ENCODE data around the gene SCN5A.

DNA sequence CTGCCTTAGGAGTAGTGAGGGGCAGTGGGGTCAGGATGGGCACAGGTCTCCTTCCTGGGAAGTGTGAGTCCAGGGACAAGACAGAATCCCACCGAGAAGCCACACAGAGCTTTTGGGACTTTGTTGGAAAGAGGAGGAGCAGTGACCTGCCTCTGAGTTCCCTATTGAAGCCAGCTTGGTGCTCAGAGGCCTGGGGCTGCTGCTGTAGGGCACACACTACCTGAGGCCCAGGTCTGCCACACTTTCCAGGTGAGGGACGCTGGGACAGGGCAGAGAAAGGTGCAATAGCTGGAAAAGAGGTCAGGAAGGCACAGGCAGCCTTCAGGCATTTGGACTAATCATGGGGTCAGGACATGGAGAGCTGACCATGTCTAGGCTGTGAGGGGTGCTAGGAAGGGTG lies 67.7 kb downstream of the SCN5A start:
- TF ChIP-seq, protein P1, sequence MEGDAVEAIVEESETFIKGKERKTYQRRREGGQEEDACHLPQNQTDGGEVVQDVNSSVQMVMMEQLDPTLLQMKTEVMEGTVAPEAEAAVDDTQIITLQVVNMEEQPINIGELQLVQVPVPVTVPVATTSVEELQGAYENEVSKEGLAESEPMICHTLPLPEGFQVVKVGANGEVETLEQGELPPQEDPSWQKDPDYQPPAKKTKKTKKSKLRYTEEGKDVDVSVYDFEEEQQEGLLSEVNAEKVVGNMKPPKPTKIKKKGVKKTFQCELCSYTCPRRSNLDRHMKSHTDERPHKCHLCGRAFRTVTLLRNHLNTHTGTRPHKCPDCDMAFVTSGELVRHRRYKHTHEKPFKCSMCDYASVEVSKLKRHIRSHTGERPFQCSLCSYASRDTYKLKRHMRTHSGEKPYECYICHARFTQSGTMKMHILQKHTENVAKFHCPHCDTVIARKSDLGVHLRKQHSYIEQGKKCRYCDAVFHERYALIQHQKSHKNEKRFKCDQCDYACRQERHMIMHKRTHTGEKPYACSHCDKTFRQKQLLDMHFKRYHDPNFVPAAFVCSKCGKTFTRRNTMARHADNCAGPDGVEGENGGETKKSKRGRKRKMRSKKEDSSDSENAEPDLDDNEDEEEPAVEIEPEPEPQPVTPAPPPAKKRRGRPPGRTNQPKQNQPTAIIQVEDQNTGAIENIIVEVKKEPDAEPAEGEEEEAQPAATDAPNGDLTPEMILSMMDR (IDR thresholded peaks at IDR 0.05), result no peak
- TF ChIP-seq POLR2A (IDR thresholded peaks at IDR 0.05; ENCODE audit: low read depth), result no peak
